ENCODE measurements around the gene ADAMTS3.

DNA sequence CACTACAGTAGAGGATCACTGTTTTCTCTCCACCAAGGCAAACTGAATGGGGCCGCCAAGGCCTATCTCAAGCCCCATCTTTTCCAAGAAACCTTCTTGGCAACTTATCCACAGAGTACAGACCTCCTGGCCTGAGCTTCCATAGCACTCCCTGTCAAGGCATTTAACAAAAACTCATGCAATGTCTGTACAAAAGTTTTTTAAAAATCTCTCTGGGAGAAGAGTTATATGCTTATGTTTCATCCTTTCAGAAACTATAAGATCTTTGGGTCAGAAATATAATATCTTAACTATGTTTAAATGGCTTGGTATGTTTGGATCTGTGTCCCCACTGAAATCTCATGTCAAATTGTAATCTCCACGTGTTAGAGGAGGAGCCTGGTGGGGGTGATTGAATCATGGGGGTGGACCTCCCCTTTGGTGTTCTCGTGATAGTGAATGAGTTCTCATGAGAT is 13.6 kb downstream of the ADAMTS3 start:
- TF ChIP-seq EZH2 (IDR thresholded peaks at IDR 0.05; ENCODE audit: borderline replicate concordance, low read depth, low read length) (no peak), NFATC3 (IDR thresholded peaks at IDR 0.05) (no peak), BACH1 (tag; IDR thresholded peaks at IDR 0.05) (no peak), MYC (IDR thresholded peaks at IDR 0.05; ENCODE audit: low read depth, low read length) (0 out of 2 replicates have a peak, but pooled peaks have one; percentile 41), MYC (CRISPR knock-in tag; IDR thresholded peaks at IDR 0.05; ENCODE audit: borderline replicate concordance, low read depth) (no peak), ZFX (CRISPR knock-in tag; IDR thresholded peaks at IDR 0.05) (no peak), ZEB2 (IDR thresholded peaks at IDR 0.05) (no peak), NCOA1 (IDR thresholded peaks at IDR 0.05; ENCODE audit: low read depth) (no peak), SMARCA5 (IDR thresholded peaks at IDR 0.05) (no peak), CBFB (CRISPR knock-in tag; IDR thresholded peaks at IDR 0.05) (no peak)
- TF ChIP-seq, protein P1, sequence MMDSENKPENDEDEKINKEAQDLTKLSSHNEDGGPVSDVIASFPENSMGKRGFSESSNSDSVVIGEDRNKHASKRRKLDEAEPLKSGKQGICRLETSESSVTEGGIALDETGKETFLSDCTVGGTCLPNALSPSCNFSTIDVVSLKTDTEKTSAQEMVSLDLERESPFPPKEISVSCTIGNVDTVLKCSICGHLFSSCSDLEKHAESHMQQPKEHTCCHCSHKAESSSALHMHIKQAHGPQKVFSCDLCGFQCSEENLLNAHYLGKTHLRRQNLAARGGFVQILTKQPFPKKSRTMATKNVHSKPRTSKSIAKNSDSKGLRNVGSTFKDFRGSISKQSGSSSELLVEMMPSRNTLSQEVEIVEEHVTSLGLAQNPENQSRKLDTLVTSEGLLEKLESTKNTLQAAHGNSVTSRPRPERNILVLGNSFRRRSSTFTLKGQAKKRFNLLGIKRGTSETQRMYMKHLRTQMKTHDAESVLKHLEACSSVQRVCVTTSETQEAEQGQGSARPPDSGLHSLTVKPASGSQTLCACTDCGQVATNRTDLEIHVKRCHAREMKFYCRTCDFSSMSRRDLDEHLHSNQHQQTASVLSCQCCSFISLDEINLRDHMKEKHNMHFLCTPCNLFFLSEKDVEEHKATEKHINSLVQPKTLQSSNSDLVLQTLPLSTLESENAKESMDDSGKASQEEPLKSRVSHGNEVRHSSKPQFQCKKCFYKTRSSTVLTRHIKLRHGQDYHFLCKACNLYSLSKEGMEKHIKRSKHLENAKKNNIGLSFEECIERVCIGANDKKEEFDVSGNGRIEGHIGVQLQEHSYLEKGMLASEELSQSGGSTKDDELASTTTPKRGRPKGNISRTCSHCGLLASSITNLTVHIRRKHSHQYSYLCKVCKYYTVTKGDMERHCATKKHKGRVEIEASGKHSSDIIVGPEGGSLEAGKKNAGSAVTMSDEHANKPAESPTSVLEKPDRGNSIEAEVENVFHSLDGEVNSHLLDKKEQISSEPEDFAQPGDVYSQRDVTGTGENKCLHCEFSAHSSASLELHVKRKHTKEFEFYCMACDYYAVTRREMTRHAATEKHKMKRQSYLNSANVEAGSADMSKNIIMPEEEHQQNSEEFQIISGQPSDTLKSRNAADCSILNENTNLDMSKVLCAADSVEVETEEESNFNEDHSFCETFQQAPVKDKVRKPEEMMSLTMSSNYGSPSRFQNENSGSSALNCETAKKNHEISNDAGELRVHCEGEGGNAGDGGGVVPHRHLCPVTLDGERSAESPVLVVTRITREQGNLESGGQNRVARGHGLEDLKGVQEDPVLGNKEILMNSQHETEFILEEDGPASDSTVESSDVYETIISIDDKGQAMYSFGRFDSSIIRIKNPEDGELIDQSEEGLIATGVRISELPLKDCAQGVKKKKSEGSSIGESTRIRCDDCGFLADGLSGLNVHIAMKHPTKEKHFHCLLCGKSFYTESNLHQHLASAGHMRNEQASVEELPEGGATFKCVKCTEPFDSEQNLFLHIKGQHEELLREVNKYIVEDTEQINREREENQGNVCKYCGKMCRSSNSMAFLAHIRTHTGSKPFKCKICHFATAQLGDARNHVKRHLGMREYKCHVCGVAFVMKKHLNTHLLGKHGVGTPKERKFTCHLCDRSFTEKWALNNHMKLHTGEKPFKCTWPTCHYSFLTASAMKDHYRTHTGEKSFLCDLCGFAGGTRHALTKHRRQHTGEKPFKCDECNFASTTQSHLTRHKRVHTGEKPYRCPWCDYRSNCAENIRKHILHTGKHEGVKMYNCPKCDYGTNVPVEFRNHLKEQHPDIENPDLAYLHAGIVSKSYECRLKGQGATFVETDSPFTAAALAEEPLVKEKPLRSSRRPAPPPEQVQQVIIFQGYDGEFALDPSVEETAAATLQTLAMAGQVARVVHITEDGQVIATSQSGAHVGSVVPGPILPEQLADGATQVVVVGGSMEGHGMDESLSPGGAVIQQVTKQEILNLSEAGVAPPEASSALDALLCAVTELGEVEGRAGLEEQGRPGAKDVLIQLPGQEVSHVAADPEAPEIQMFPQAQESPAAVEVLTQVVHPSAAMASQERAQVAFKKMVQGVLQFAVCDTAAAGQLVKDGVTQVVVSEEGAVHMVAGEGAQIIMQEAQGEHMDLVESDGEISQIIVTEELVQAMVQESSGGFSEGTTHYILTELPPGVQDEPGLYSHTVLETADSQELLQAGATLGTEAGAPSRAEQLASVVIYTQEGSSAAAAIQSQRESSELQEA (IDR thresholded peaks at IDR 0.05; ENCODE audit: low read depth) = no peak
- TF ChIP-seq, protein P2, sequence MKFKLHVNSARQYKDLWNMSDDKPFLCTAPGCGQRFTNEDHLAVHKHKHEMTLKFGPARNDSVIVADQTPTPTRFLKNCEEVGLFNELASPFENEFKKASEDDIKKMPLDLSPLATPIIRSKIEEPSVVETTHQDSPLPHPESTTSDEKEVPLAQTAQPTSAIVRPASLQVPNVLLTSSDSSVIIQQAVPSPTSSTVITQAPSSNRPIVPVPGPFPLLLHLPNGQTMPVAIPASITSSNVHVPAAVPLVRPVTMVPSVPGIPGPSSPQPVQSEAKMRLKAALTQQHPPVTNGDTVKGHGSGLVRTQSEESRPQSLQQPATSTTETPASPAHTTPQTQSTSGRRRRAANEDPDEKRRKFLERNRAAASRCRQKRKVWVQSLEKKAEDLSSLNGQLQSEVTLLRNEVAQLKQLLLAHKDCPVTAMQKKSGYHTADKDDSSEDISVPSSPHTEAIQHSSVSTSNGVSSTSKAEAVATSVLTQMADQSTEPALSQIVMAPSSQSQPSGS (CRISPR knock-in tag; IDR thresholded peaks at IDR 0.05) = no peak
- TF ChIP-seq, protein P3, sequence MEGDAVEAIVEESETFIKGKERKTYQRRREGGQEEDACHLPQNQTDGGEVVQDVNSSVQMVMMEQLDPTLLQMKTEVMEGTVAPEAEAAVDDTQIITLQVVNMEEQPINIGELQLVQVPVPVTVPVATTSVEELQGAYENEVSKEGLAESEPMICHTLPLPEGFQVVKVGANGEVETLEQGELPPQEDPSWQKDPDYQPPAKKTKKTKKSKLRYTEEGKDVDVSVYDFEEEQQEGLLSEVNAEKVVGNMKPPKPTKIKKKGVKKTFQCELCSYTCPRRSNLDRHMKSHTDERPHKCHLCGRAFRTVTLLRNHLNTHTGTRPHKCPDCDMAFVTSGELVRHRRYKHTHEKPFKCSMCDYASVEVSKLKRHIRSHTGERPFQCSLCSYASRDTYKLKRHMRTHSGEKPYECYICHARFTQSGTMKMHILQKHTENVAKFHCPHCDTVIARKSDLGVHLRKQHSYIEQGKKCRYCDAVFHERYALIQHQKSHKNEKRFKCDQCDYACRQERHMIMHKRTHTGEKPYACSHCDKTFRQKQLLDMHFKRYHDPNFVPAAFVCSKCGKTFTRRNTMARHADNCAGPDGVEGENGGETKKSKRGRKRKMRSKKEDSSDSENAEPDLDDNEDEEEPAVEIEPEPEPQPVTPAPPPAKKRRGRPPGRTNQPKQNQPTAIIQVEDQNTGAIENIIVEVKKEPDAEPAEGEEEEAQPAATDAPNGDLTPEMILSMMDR (IDR thresholded peaks at IDR 0.05 in 2 of 3, conservative IDR thresholded peaks at IDR 0.05 in 1 of 3; ENCODE audit: insufficient read depth in 2 of 3, low read depth in 1 of 3, low read length in 3 of 3) = no peak
- TF ChIP-seq, protein P4, sequence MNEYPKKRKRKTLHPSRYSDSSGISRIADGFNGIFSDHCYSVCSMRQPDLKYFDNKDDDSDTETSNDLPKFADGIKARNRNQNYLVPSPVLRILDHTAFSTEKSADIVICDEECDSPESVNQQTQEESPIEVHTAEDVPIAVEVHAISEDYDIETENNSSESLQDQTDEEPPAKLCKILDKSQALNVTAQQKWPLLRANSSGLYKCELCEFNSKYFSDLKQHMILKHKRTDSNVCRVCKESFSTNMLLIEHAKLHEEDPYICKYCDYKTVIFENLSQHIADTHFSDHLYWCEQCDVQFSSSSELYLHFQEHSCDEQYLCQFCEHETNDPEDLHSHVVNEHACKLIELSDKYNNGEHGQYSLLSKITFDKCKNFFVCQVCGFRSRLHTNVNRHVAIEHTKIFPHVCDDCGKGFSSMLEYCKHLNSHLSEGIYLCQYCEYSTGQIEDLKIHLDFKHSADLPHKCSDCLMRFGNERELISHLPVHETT (CRISPR knock-in tag; conservative IDR thresholded peaks at IDR 0.05 in 1 of 2, IDR thresholded peaks at IDR 0.05 in 1 of 2) = no peak

Measured in K562 (cell line).